ENCODE measurements around the gene MTHFD2L. TPM values are rescaled to one million over a fixed set of nuclear protein-coding genes. Genes with fewer than 3 reads are reported as not detected.

Gene MTHFD2L
- total RNA-seq, 1 experiment from 2014 or later, result 11.6 TPM

GRCh38 chr4:74230902-74231499 is 73.1 kb downstream of the MTHFD2L start:
- Histone ChIP-seq H3K18ac (ENCODE audit: insufficient read length, low read depth, low read length) (no peak overlapping the region), H3T11ph (ENCODE audit: low read length) (no peak overlapping the region), H3K56ac (ENCODE audit: insufficient read length, low read depth, low read length) (no peak overlapping the region), H2AFZ (ENCODE audit: low read length) (no peak overlapping the region), H2AK5ac (ENCODE audit: insufficient read length, low read length) (no peak overlapping the region), H4K91ac (ENCODE audit: insufficient read length, low read depth, low read length) (no peak overlapping the region), H4K8ac (replicated peaks; ENCODE audit: insufficient read length, low read depth, low read length) (no peak overlapping the region), H3K9me3 (ENCODE audit: control insufficient read depth, low read depth, low read length) (no peaks in the 10 kb centered on the region), H3K4me2 (ENCODE audit: insufficient read depth, insufficient read length, low read length) (no peak overlapping the region), H3K27ac (ENCODE audit: insufficient read length, low read depth, low read length) (no peak overlapping the region), H2BK5ac (ENCODE audit: insufficient read length, low read length) (no peak overlapping the region), H2BK120ac (ENCODE audit: low read depth, low read length, poor library complexity, severe bottlenecking) (no peak overlapping the region), H3K9ac (ENCODE audit: extremely low read depth, insufficient read length, low read length) (no peak overlapping the region), H4K20me1 (ENCODE audit: control insufficient read depth, insufficient read depth, insufficient read length) (no peaks in the 10 kb centered on the region), H3K23ac (ENCODE audit: insufficient read length, low read depth, low read length) (no peak overlapping the region), H4K5ac (ENCODE audit: insufficient read length, low read depth, low read length) (no peak overlapping the region), H3K23me2 (ENCODE audit: insufficient read length, low read depth, low read length, poor library complexity, severe bottlenecking) (no peaks in the 10 kb centered on the region), H2BK12ac (ENCODE audit: insufficient read length, low read depth, low read length) (no peak overlapping the region), H3K14ac (ENCODE audit: insufficient read depth, low read length) (no peak overlapping the region), H3K27me3 (ENCODE audit: insufficient read depth, low read length) (no peaks in the 10 kb centered on the region), H2BK20ac (ENCODE audit: low read depth, low read length, poor library complexity, severe bottlenecking) (no peak overlapping the region), H3K4ac (ENCODE audit: low read depth, low read length) (no peak overlapping the region), H3K79me1 (ENCODE audit: insufficient read depth, low read depth, low read length, poor library complexity, severe bottlenecking) (no peaks in the 10 kb centered on the region), H3K79me2 (ENCODE audit: insufficient read depth, low read length) (no peaks in the 10 kb centered on the region), H3K4me1 (ENCODE audit: insufficient read depth, low read length) (no peaks in the 10 kb centered on the region), H2BK15ac (ENCODE audit: low read depth, low read length) (no peak overlapping the region)
- Mint-ChIP-seq H3K27me3 (ENCODE audit: low read depth) (no peaks in the 10 kb centered on the region), H3K4me1 (0 out of 4 replicates have a peak, but pooled peaks cover 0 to 2% of the 10 kb centered on the region in 2 experiments), H3K27ac (no peak overlapping the region; a peak in 1 of 7 replicates), H3K36me3 (ENCODE audit: insufficient read depth in 1 of 3, low read depth in 3 of 3) (no peaks in the 10 kb centered on the region; a peak in 1 of 7 replicates), H3K4me3 (no peak overlapping the region), H3K9me3 (no peaks in the 10 kb centered on the region)
- DNase-seq, result no peak
- no peak for TF ChIP-seq CTCF (conservative IDR thresholded peaks at IDR 0.05)
- WGBS (ENCODE audit: extremely low coverage, insufficient read length, low lambda C conversion rate), result no CpG with 5 or more reads among the region's 7 CpGs

All from H9 (cell line).